GM18867 (cell line): ENCODE data around the gene MXI1.
A peak's percentile ranks its signal among the peaks of the same experiment; 100 is the strongest.
"Not testable (repeated sequence)": the region's sequence is repeated elsewhere in the genome, so short reads cannot be mapped to it uniquely, and the experiment has no call there.

ENCODE experiments used
- ATAC-seq: cut with Tn5 transposase; IDR thresholded peaks from one replicate; pipeline ENCODE4 v1.9.1; 2021; ENCODE audit warnings: mild to moderate bottlenecking, moderate library complexity; ENCODE audit not compliant: unreplicated experiment

The MXI1 gene

DNA sequence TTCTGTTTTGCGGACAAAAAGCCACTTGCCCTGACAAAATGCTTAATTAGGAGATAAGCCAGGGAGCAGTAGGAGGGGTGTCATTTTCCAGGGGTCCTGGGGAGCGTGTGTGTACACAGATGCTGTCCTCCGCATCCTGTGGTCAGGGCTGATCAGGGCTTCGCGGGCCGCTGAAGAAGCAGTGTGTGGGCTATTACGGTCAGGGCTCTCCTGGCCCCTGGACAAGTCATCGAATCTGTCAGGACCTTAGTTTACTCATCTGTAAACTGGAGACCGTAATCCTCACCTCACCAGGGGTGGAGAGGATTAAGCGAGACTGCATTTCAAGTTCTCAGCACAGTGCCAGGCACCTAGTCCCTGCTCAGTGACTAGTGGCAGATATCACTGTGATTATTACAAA lies 26.0 kb upstream of the MXI1 start:
- ATAC-seq, result no peak

DNA sequence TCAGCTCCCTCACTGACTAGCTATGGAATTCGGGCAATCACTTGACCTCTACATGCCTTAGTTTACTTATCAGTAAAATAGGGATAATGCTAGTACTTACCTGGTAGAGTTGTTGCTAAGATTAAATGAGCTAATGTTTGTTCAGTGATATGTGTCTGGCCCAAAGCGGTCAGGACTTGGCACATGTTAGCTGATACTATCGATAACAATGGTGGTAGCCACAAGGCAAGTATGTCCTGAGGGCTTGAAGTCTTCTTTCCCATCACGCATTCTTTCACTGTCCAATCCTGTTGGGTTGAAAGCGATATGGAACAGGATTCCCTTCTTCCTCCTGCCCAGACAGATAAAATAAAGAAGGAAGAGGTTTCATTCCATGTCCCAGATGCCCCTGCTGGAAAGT lies 25.5 kb upstream of the MXI1 start:
- no peak for ATAC-seq

DNA sequence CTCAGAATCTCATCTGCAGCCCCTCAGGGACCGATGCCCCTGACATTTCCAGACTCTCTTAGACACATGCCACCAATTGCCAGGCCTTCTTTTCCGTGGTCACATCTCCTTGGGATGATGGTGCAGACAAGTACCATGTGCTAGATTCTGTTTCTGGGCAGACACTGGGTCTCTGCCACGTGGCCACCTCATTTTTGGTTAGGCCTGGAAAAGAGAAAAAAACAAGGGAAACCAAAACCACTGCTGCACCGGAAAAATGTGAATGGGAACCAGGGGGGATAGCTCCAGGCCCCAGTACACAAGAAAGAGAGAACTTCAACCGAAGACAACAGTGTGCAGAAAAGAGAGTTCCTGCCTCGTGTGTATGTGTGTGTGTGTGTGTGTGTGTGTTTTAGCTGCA lies 23.0 kb upstream of the MXI1 start:
- ATAC-seq, result no peak

DNA sequence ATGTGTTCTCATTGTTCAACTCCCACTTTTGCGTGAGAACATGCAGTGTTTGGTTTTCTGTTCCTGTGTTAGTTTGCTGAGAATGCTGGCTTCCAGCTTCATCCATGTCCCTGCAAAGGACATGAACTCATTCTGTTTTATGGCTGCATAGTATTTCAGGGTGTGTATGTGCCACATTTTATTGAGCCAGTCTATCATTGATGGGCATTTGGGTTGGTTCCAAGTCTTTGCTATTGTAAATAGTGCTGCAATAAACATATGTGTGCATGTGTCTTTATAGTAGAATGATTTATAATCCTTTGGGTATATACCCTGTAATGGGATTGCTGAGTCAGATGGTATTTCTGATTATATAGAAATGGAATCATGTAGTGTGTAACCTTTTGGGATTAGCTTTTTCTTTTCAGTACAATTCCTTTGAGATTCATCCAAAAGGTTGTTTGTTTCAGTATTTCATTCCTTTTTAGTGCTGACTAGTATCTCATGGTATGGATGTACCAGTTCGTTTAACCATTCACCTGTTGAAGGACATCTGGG lies 21.7 kb upstream of the MXI1 start:
- ATAC-seq, result not testable (repeated sequence)

DNA sequence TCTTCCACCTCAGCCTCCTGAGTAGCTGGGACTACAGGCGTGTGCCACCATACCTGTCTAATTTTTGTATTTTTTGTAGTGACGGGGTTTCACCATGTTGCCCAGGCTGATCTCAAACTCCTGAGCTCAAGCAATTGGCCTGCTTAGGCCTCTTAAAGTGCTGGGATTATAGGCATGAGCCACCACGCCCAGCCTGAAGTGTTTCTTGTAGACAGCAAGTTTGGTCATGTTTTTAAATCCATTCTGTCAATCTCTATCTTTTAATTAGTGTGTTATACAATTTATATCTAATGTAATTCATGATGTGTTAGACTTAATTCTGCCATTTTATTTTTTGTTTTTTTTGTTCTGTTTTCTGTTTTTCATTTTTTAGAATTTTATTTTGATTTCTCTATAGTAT lies 17.2 kb upstream of the MXI1 start:
- no peak for ATAC-seq

DNA sequence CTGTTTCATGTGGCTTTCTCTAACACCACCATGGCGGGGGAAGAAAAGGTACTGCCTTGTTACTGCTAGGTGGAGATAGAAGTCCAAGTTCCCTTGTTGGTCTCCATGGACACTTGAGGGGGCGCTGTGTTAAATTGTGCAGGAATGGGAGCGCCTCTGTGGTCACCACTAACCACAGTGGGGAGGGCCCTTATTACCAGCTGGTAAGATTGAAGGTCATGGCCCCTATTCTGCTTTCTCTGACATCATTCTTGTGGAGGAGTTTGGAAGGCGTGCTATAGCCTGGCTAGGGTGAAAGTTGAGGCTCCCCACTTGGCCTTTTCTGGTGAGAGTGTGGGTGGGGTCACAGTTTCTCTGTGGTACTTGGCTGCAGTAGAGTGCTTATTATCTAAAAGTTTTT lies 14.9 kb upstream of the MXI1 start:
- ATAC-seq, result peak; percentile 78

DNA sequence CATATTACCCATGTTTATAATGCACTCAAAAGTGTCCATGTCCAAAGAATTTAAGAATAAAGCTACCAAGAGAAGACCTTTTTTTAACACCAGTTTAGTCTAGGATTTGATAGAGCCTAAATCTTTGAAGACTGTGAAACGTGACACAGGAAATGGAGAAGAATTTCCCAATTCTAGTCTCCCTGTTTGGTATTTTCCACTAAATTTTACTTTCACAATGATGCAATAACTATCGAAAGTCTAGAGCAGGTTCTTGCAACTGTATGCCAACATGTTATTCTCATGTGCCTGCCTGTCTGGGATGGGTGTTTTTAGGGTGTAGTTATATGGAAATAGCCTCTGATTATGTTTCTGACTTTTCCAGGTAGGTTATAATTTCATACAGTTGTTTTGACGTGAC lies 6.9 kb upstream of the MXI1 start:
- ATAC-seq, result no peak

DNA sequence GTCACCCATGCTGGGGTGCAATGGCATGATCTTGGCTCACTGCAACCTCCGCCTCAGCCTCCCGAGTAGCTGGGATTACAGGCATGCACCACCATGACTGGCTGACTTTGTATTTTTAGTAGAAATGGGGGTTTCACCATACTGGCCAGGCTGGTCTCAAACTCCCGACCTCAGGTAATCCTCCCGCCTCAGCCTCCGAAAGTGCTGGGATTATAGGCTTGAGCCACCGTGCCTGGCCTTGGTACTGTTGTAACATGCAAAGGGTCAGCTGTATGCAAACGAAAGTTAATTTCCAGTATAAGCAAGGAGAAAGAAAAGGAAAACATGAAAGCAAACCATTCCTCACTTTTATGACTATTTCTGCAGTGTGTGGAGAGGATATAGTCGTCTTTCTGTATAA lies 6.4 kb upstream of the MXI1 start:
- ATAC-seq, result not testable (repeated sequence)

DNA sequence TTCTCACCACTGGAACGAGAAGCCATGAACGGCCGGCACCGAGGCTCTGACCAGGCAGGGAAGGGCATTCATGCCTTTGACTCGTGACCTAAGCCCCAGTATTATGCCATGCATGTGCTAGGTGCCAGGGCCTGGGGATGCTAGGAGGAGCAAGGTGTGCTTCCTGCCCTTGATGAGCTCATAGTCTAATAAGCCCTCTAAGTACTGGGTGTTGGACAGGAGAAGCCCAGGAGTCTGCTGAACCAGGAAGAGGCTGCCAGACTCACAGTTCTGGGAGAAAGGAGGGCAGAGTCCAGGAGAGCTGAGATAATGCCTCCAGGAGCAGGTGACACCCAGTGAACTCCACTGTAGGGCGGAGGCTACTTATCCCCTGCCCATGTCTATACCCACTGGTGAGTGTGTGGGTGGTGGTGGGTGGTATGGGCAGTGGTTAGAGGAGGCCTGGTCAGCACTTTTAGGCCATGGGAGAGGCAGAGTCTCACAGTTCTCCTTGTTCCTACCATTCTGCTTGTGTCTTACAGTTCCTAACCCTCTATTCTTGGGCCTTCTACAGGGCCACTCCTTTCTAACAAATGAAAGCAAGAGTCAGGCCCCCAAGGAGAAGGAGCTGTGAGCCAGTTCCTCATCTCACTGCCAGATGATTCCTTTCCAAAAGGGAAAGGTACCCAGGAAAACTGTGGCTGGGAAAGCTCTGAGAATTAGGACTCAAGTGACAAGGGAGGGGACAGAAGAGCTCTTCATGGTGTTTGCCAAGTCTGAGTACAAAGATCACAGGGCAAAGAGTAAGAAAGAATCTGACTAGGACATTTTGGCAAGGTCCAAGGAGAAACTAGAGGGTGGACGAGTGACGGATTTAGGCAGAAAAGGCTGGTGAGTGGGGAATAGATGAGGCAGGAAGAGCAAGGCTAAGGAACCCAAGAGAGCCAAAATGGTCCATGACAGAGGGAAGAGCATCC lies 3.6 kb upstream of the MXI1 start:
- no peak for ATAC-seq

DNA sequence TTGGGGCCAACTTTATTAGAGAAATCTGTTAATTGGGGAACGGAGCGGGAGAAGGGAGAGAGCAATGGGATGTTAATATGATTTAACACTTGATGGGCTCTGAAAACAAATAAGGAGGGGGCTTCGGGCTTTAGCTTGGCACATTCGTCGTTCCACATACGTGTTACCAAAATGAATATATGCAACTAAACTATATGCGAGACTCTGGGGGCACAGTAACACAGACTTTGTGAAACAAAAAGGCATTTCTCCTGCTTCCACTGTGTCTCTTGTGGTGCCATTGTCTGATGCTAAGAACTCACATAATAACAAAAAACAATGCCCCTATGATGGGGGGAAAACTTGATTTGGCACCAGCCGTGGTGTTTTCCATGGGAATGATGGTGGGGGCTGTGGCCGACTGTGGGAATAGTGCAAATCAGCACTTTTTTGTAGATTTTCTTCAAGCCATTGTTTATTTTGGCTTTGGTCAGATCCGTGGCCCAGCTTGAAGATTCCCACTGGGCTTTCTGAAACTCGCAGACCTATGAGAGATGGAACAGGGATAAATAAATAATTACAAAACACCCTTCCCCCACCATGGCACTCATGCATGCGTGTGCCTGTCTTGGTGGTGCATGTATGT lies 2.2 kb upstream of the MXI1 start:
- no peak for ATAC-seq

DNA sequence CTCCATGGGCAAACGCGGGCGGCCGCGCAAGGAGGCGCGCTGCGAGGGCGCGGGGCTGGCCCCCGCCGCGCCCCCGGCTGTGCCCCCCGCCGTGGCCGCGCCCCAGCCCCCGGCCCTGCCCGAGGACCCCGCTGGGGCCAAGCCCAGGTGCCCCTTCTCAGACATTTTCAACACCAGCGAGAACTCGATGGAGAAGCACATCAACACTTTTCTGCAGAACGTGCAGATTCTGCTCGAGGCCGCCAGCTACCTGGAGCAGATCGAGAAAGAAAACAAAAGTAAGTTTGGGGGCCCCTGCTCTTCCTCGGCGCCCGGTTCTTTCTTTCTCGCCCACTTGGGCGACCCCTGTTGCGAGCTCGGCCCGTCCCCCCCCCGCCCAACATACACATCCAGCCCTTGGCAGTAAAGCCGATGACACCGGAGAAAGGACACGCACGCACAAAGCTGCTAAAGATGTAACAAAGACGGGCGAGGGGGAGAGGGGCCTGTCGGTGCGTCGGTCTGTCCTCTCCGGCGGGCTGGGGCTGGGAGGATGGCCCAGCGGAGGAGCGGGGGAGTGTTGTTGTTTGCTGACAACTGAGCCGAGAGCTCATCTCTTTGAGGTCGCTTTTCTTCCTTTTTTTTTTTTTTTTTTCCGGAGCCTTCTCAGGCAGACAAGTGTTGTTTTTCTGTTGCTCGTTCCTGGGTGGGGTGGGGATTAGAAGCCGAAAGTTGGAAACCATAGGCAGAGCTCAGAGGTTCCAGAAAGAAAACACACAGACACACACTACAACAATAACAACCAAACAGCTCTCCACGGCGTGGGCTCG lies 604 bp downstream of the MXI1 start:
- peak; percentile 4 for ATAC-seq

DNA sequence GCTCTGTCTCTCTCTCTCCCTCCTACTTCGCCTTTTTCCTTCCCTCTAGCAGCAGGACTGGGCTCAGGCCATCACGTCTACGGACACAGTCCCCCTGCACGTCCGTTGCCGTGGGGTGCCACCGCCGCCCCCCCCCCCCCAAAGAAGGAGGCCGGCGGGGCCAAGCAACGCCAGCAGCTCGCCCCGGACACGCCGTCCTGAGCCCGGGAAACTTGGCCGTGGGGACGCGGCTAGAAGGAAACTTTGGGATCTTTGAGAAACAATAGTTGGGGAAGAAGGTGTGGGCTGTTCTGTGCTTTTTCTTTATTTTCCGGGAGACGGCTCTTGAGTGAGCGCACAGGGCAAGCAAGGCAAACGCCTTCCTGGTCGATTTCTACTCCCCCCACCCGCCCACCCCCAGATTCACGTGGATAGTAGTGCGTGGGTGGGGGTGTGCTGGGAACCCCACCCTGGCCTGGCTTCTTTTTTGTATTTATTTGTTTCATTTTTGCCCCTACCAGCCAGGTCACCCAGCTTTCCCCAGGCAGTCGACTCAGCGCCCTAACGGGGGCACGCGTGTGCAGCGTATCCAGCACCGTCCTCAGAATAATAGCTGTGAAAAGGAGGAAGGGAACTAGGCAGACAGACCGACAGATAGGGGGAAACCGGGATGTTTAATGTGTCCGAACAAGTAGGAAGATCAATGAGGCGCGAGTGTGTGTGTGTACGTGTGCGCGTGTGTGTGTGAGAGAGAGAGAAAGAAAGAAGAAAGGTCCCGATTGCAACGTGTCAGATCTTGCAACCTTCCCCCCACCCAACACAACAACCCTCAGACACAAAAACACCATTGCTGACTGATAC lies 1.4 kb downstream of the MXI1 start:
- no peak for ATAC-seq

DNA sequence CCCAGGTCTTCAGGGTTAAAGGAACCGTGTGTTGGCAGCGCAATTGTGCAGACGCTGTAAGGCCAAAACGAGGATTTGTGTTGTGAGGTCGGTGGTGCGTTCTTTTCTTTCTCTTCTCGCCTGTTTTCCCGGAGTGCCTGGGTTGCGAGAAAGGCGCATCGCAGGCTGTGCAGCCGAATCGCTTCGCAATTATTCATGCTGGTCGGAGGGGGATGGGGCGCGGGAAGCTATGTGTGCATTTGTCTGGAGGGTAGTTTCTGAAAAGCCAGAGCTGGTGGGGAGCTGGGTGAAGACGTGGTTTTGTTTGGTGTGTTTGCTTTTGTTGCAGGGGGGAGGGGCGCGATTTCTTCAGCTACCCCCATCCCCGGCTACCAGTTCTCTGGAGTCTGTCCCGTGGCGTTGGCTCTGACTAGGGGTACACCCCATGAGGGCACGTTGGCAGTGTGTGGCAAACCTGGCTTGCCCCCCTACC lies 2.1 kb downstream of the MXI1 start:
- ATAC-seq, result no peak

DNA sequence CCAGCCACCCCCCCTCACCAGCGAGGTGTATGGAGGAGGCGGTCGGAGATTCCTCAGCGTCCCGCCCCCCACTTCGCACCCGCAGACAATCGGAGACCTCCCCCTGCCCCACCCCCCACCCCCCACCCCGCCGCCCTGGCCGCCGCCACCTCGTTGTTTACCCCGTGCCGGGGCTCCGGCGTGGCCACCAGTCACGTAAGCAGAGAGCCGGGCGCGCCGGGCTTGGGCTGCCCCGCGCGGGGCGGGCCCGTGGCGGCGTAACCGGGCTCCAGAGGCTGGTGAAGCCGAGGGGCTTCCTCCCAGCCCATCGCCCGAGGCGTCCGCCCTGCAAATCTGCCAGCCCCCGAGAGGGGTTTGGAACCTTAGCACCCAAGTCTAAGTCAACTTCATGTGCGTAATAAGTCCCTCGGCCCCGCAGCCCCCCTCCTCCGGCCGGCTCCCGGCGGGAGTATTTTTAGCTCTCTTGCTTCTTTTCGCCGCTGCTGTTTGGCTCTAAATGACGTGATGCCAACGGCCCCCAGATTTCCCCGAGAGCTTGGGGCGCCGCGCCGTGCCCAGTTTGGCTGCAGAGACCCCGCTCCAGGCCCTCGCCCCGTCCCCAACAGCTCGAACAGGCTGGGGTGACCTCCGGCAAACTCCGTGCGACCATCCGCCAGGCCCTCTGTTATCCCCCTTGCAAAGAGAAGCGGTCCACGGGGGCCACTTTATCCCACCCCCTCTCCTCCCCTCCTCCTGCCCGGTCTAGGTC lies 2.7 kb downstream of the MXI1 start:
- ATAC-seq, result no peak

DNA sequence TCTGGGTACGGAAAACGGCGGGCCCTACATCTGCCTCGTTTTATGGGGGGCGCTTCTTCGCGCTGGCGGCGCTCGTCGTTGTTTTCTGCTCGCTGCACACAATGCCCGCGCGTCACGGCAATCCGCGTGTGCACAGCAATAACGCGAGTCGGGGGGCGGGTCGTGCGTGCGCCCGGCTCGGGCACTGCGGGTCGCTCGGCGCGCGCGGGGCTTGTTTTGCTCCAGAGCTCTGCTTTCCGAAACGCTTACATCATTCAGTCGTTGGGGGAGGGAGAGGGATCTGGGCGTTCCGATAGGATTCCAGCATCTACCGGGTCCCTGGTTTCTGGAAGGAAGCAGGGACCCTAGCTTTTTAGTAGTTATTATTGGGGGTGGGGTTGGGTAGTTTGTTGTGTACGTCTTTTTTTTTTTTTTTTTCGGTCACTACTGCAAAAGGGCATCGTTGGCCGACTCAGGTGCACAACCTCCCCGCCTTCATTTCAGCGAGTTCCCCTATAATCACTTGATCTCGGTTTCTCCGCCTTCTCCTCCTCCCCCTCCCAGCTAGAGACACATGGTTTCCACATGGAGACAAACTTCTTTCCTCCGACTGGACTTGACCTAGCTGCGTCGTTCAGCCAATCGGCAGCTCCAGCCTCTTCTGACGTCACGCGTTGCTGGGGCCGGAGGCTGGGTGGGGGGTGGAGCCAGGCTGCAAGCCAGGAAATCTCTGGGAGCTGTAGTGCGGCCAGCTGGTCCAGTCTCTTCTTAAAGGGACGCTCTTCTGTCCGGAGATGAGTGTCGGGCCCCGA lies 3.5 kb downstream of the MXI1 start:
- peak; percentile 71 for ATAC-seq

DNA sequence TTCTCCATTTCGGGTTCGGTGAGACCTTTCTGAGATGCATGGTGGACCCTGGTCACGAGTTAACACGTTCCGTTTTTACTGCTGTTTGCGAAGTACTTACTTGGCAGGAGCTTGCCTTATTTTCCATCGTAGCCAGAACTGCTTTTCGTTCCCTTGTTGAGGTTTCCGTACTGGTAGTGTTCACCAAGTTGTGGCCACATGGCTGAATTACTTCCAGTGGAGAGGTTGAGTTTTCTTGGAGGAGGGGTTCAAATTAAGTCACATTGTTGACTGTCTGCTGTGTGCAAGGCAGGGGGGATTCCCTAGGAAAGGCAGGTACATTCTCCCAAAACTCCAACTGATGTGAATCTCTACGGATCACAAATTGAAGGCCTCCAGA lies 4.0 kb downstream of the MXI1 start:
- ATAC-seq, result no peak

DNA sequence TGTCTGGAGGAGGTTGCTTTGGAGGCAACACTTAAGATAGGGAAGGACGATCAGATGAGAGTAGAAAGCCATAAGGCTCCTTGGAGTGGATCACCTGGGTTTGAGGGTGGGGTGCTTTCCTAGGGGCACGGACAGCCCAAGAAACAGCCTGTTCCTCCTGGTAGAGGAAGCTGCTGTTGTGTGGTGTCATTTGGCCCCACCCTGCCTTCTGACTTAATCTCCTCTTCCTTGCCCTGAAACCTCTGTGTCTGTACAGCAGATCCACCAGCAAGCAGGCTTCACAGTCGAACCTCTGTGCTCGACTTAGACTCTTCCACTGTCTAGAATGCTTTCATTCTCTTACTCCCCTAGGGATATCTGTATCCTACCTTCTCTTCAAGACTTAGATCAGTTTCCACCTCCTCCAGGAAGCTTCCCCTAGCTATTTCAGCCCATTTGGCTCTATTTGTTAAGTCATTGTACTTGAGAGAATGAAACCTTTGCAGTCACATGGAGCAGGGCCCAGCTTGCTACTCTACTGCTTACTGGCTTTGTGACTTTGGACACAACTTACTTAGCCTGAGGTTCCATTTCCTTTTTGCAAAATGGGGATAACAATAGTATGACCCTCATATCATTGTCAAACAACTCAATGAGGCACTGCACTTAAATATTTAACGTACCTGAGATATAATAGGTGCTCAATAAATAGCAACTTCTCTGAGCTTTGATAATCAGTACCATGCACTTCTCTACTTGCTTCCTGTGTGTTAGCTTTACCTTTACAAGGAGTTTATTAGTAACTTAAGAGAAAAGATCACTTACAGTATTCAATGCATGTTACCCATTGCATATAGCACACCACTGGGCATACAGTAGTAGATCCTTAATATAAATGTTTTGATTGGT lies 5.0 kb downstream of the MXI1 start:
- ATAC-seq, result no peak

DNA sequence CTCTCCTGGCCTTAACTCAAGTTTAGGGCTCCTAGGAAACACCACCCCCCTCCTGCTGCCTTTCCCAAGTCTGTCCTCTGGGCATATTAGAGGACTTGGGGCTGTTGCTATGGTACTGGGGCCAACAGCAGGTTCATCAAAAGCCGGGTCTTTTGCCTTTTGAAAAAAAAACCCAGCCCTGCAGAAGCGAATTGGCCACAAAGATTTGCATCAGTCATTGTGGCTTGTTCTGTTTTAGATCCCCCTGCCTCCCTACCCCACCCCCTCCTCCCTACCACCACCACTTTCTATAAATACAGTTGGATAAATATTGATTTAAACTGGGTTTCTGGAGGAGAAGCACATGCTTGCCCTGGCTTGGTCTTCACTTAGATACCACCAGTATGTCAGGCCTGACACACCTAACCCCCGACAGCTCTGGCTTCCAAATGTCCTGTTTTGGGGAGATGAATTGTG lies 7.0 kb downstream of the MXI1 start:
- ATAC-seq, result peak; percentile 29
